ENCODE measurements around the gene NPTX1. TPM values are rescaled to one million over a fixed set of nuclear protein-coding genes. Genes with fewer than 3 reads are reported as not detected.

NPTX1 gene
- total RNA-seq, 3 donors from 2014 or later (not counting 1 experiment from before 2014, with no cell fraction given): 1.0 to 2.2 (median 2.2) TPM

GRCh38 chr17:80520810-80521455, 44.5 kb upstream of the NPTX1 start:
- Histone ChIP-seq H3K27me3 (ENCODE audit: control insufficient read depth, insufficient read depth, low read length) (no peaks in the 10 kb centered on the region), H3K27ac (ENCODE audit: low read length) (no peak overlapping the region), H3K9me3 (ENCODE audit: control insufficient read depth, insufficient read depth, low read length) (no peaks in the 10 kb centered on the region), H3K4me3 (ENCODE audit: low read length) (no peak overlapping the region), H3K36me3 (ENCODE audit: control insufficient read depth, insufficient read depth, low read length) (no peaks in the 10 kb centered on the region), H3K4me1 (ENCODE audit: control insufficient read depth, insufficient read depth, low read length) (no peaks in the 10 kb centered on the region)
- ATAC-seq (no peak), DNase-seq (no peak)
- Mint-ChIP-seq H3K27me3 (ENCODE audit: low read depth in 2 of 2) (peaks cover 0 to 11% of the 10 kb centered on the region in 2 donors), H3K9me3 (no peaks in the 10 kb centered on the region), H3K27ac (no peak overlapping the region), H3K36me3 (no peaks in the 10 kb centered on the region), H3K4me3 (no peak overlapping the region), H3K4me1 (no peaks in the 10 kb centered on the region)
- intact Hi-C loops (cut with micrococcal nuclease): no loop called here
- 51% methylated on average over 10 of the region's 10 CpGs for WGBS (ENCODE audit: insufficient coverage)
- TF ChIP-seq CTCF (IDR thresholded peaks at IDR 0.05): no peak

- ATAC-seq: no peak
Observed at GRCh38 chr17:80519091-80519781, 42.8 kb upstream of the NPTX1 start.

GRCh38 chr17:80518392-80518791, 42.0 kb upstream of the NPTX1 start:
- H3K4me1 Mint-ChIP-seq: no peaks in the 10 kb centered on the region
- Histone ChIP-seq H3K4me3 (ENCODE audit: low read length) (no peak overlapping the region), H3K36me3 (ENCODE audit: control insufficient read depth, insufficient read depth, low read length) (no peaks in the 10 kb centered on the region), H3K27me3 (ENCODE audit: control insufficient read depth, insufficient read depth, low read length) (no peaks in the 10 kb centered on the region), H3K9me3 (ENCODE audit: control insufficient read depth, insufficient read depth, low read length) (no peaks in the 10 kb centered on the region), H3K4me1 (ENCODE audit: control insufficient read depth, insufficient read depth, low read length) (no peaks in the 10 kb centered on the region), H3K27ac (ENCODE audit: low read length) (no peak overlapping the region)
- 88% methylated on average over 1 of the region's 1 CpG for WGBS (ENCODE audit: insufficient coverage)
- no peaks in the 10 kb centered on the region for H3K9me3 Mint-ChIP-seq
- no peaks in the 10 kb centered on the region for H3K36me3 Mint-ChIP-seq
- DNase-seq: no peak
- no peak overlapping the region for H3K27ac Mint-ChIP-seq
- no peak for ATAC-seq
- intact Hi-C loops (cut with micrococcal nuclease): no loop called here
- peaks cover 0 to 12% of the 10 kb centered on the region in 2 donors for H3K27me3 Mint-ChIP-seq (ENCODE audit: low read depth in 2 of 2)
- TF ChIP-seq CTCF (IDR thresholded peaks at IDR 0.05): no peak
- H3K4me3 Mint-ChIP-seq: no peak overlapping the region

More at GRCh38 chr17:80519091-80519781, 42.8 kb upstream of the NPTX1 start:
- Histone ChIP-seq H3K27ac (ENCODE audit: low read length) (no peak overlapping the region), H3K4me1 (ENCODE audit: control insufficient read depth, insufficient read depth, low read length) (no peaks in the 10 kb centered on the region), H3K36me3 (ENCODE audit: control insufficient read depth, insufficient read depth, low read length) (no peaks in the 10 kb centered on the region), H3K4me3 (ENCODE audit: low read length) (no peak overlapping the region), H3K27me3 (ENCODE audit: control insufficient read depth, insufficient read depth, low read length) (no peaks in the 10 kb centered on the region), H3K9me3 (ENCODE audit: control insufficient read depth, insufficient read depth, low read length) (no peaks in the 10 kb centered on the region)
- Mint-ChIP-seq H3K27me3 (ENCODE audit: low read depth in 2 of 2) (peaks cover 0 to 11% of the 10 kb centered on the region in 2 donors), H3K4me1 (no peaks in the 10 kb centered on the region), H3K9me3 (no peaks in the 10 kb centered on the region), H3K27ac (no peak overlapping the region), H3K36me3 (no peaks in the 10 kb centered on the region), H3K4me3 (no peak overlapping the region)
- TF ChIP-seq CTCF (IDR thresholded peaks at IDR 0.05): no peak
- no peak for DNase-seq
- 42% methylated on average over 6 of the region's 7 CpGs for WGBS (ENCODE audit: insufficient coverage)
- intact Hi-C loops (cut with micrococcal nuclease): no loop called here
